TTC549 (cell line): Measurements from ENCODE around the gene EPPIN.
"Not testable (repeated sequence)": the region's sequence is repeated elsewhere in the genome, so short reads cannot be mapped to it uniquely, and the experiment has no call there.

Experiments used
- FAIRE-seq: peaks from 2 replicates; lab custom pipeline; 2012; peaks lifted over from hg19 to GRCh38; lab: Jason Lieb, UNC

The EPPIN gene

GRCh38 chr20:45547206-45547770 is at the start of gene EPPIN:
TSS of gene EPPIN (minus strand) at chr20:45547401. CDS start at chr20:45547357, 44 bp downstream.
- no peak for FAIRE-seq

GRCh38 chr20:45595235-45595634 is 48.0 kb upstream of the EPPIN start:
- no peak for FAIRE-seq

- no peak for FAIRE-seq
Measured at GRCh38 chr20:45593498-45593897, 46.3 kb upstream of the EPPIN start.

GRCh38 chr20:45592574-45593189 is 45.5 kb upstream of the EPPIN start:
- peak; percentile 62 for FAIRE-seq

- FAIRE-seq, result no peak
Measured at GRCh38 chr20:45589725-45590124, 42.5 kb upstream of the EPPIN start.

- no peak for FAIRE-seq
Measured at GRCh38 chr20:45588800-45589199, 41.6 kb upstream of the EPPIN start.

GRCh38 chr20:45585986-45586385 is 38.8 kb upstream of the EPPIN start:
- FAIRE-seq, result not testable (repeated sequence)

- FAIRE-seq, result not testable (repeated sequence)
Measured at GRCh38 chr20:45584294-45584693, 37.1 kb upstream of the EPPIN start.

- FAIRE-seq, result no peak
Measured at GRCh38 chr20:45583502-45583901, 36.3 kb upstream of the EPPIN start.

GRCh38 chr20:45581702-45582101 is 34.5 kb upstream of the EPPIN start:
- no peak for FAIRE-seq

GRCh38 chr20:45579184-45579583 is 32.0 kb upstream of the EPPIN start, which contains the start of gene WFDC8:
TSS of gene WFDC8 (minus strand) at chr20:45579284. CDS start at chr20:45579247, 37 bp downstream.
- no peak for FAIRE-seq

GRCh38 chr20:45578231-45578630 is 31.0 kb upstream of the EPPIN start:
- no peak for FAIRE-seq

GRCh38 chr20:45576995-45577394 is 29.8 kb upstream of the EPPIN start:
- no peak for FAIRE-seq

GRCh38 chr20:45575931-45576330 is 28.7 kb upstream of the EPPIN start:
- no peak for FAIRE-seq

GRCh38 chr20:45569650-45570049 is 22.4 kb upstream of the EPPIN start:
- FAIRE-seq, result not testable (repeated sequence)

- FAIRE-seq, result no peak
Measured at GRCh38 chr20:45564760-45565276, 17.6 kb upstream of the EPPIN start.

- FAIRE-seq, result no peak
Measured at GRCh38 chr20:45555198-45555597, 8.0 kb upstream of the EPPIN start.

GRCh38 chr20:45552456-45552855 is 5.3 kb upstream of the EPPIN start:
- FAIRE-seq, result no peak

GRCh38 chr20:45550765-45551164 is 3.6 kb upstream of the EPPIN start:
- FAIRE-seq, result no peak

GRCh38 chr20:45548410-45548809 is 1.2 kb upstream of the EPPIN start:
- FAIRE-seq, result no peak

- FAIRE-seq, result no peak
Measured at GRCh38 chr20:45545754-45546453, 1.3 kb downstream of the EPPIN start.

- no peak for FAIRE-seq
Measured at GRCh38 chr20:45545351-45545750, 1.9 kb downstream of the EPPIN start.

- FAIRE-seq, result no peak
Measured at GRCh38 chr20:45539382-45539781, 7.8 kb downstream of the EPPIN start, which contains the start of gene WFDC6. TSS of gene WFDC6 (minus strand) at chr20:45539482. CDS start at chr20:45539407, 75 bp downstream.
